Spleen (tissue), 11 donors: ENCODE measurements around the gene SPR. TPM values are rescaled to one million over a fixed set of nuclear protein-coding genes. Genes with fewer than 3 reads are reported as not detected.
A peak's percentile ranks its signal among the peaks of the same experiment; 100 is the strongest.

Experiments used
- DNase-seq: peaks from one replicate; pipeline ENCODE4 v3.0.0-alpha.2; 2020
- H3K27ac ChIP-seq, 8 donors: fragments of 200-600 bp; sonication (generic) in 7 of 8; 1 replicate in 4 of 8; 2 replicates in 4 of 8; pipeline versions ENCODE4 v1.5.0 to v1.8.0; 2016 to 2021; ENCODE audit warnings: inconsistent platforms in 4 of 8, mild to moderate bottlenecking in 4 of 8, moderate library complexity in 1 of 8
- H3K27me3 ChIP-seq, 7 donors: fragments of 200-600 bp; sonication (generic) in 6 of 7; replicated peaks in 1 of 7; 1 replicate in 4 of 7; 2 replicates in 3 of 7; pipeline versions ENCODE4 v1.5.0 to v1.8.0; 2016 to 2021; ENCODE audit warnings: inconsistent platforms in 3 of 7, mild to moderate bottlenecking in 1 of 7
- H3K36me3 ChIP-seq, 6 donors: fragments of 200-600 bp; sonication (generic) in 5 of 6; 1 replicate in 4 of 6; 2 replicates in 2 of 6; pipeline versions ENCODE4 v1.5.0 to v1.8.0; 2016 to 2021; ENCODE audit warnings: inconsistent platforms in 2 of 6
- H3K4me1 ChIP-seq, 6 donors: fragments of 200-600 bp; sonication (generic) in 5 of 6; 1 replicate in 3 of 6; 2 replicates in 3 of 6; pipeline versions ENCODE4 v1.5.0 to v1.8.0; 2016 to 2021; ENCODE audit warnings: inconsistent platforms in 3 of 6
- H3K4me3 ChIP-seq, 8 donors: fragments of 200-600 bp; sonication (generic) in 7 of 8; 1 replicate in 4 of 8; 2 replicates in 4 of 8; pipeline versions ENCODE4 v1.5.0 to v1.8.0; 2016 to 2021; ENCODE audit warnings: inconsistent platforms in 4 of 8, mild to moderate bottlenecking in 4 of 8, moderate library complexity in 2 of 8
- H3K9me3 ChIP-seq, 8 donors: fragments of 200-600 bp; sonication (generic) in 7 of 8; 1 replicate in 4 of 8; 2 replicates in 4 of 8; pipeline versions ENCODE4 v1.5.0 to v1.8.0; 2016 to 2021; ENCODE audit warnings: inconsistent platforms in 4 of 8
- CTCF ChIP-seq, 11 experiments: fragments of 200-600 bp in 7 of 11; fragments of 450-650 bp in 4 of 11; sonication (generic) in 4 of 11; IDR thresholded peaks in 8 of 11; conservative IDR thresholded peaks in 3 of 11; 1 replicate in 7 of 11; 2 replicates in 4 of 11; pipeline versions ENCODE4 v1.4.0 to v1.8.0; 2016 to 2021; ENCODE audit warnings: antibody characterized with exemption in 11 of 11, inconsistent platforms in 4 of 11, mild to moderate bottlenecking in 1 of 11
- POLR2A ChIP-seq, 3 donors: fragments of 450-650 bp; IDR thresholded peaks; one replicate each; pipeline ENCODE4 v1.5.1; 2017; ENCODE audit warnings: antibody characterized with exemption in 3 of 3, mild to moderate bottlenecking in 1 of 3
- POLR2AphosphoS5 ChIP-seq, 3 donors: sonication (generic); formaldehyde crosslinking; IDR thresholded peaks; one replicate each; pipeline ENCODE4 v1.5.1; 2017; ENCODE audit warnings: antibody characterized with exemption in 3 of 3
- WGBS, 5 donors: extraction: QIAGEN DNeasy Blood & Tissue Kit in 3 of 5; methylation state at CpG; one replicate each; pipeline versions ENCODE4 v1.1.5 to v1.1.7; 2013 to 2018; 5-methylcytosine and 5-hydroxymethylcytosine counted together
- intact Hi-C: fragments of 100-400 bp; cut with DNase I; formaldehyde crosslinking; loops from one replicate; pipeline ENCODE4 v1.15.0; 2023; ENCODE audit warnings: low total_unique reads
- polyA plus RNA-seq, 3 donors: library from polyadenylated mRNA; stranded (reverse); fragments of 200-250 nt; gene quantifications; one replicate each; pipeline ENCODE4 v1.2.1, GENCODE V29; 2013
- total RNA-seq, 7 donors: library from RNA; depleted of rRNA in 3 of 7; stranded (reverse); fragments of >200 nt in 3 of 7; fragmentation: NEBNext Ultra II Directional in 4 of 7; extraction: Animal tissue kit (Norgen Biotek cat#: 25700) in 4 of 7; gene quantifications; one replicate each; pipeline versions ENCODE4 v1.1.0 to v1.2.1, GENCODE V29; 2016 to 2021
- donor health status: healthy with polysubstance abuse.
- donor health status: DM: no; HTN: no; CAD: no; lungs with moderate emphysema.
- donor health status: DM: no; HTN: no; CAD: no.
- donor health status: Bipolar disorder and iron deficiency.
- donor health status: healthy.
- donor health status: DM: no; HTN: no; CAD: no.
- donor health status: DM: yes; HTN: yes; CAD: no.

SPR gene
- total and polyA plus RNA-seq, 10 donors, result 3.9 to 22.6 (median 9.8) TPM

GRCh38 chr2:72931280-72931910 is 44.2 kb downstream of the SPR start:
- Histone ChIP-seq H3K4me1 (no peaks in the 10 kb centered on the region), H3K27ac (no peak overlapping the region), H3K4me3 (no peak overlapping the region), H3K36me3 (no peaks in the 10 kb centered on the region), H3K27me3 (peaks cover 0 to 74% (median 26%) of the 10 kb centered on the region in 7 donors), H3K9me3 (no peaks in the 10 kb centered on the region)
- TF ChIP-seq POLR2A (IDR thresholded peaks at IDR 0.05), result no peak
- TF ChIP-seq POLR2AphosphoS5 (IDR thresholded peaks at IDR 0.05), result no peak
- no peak for TF ChIP-seq CTCF (IDR thresholded peaks at IDR 0.05 in 8 of 11, conservative IDR thresholded peaks at IDR 0.05 in 3 of 11)
- intact Hi-C loops, result no loop called here
- WGBS, 5 donors, result 78 to 92% (median 90%) methylated on average over 10 to 14 of the region's 14 CpGs
- peak; percentile 63 for DNase-seq

- Histone ChIP-seq H3K27me3 (peaks cover 0 to 66% (median 18%) of the 10 kb centered on the region in 7 donors), H3K9me3 (no peaks in the 10 kb centered on the region), H3K27ac (no peak overlapping the region), H3K36me3 (no peaks in the 10 kb centered on the region), H3K4me1 (no peaks in the 10 kb centered on the region), H3K4me3 (no peak overlapping the region)
- 30 to 46% (median 39%) methylated on average over 5 of the region's 5 CpGs for WGBS, 5 donors
- TF ChIP-seq CTCF (IDR thresholded peaks at IDR 0.05 in 8 of 11, conservative IDR thresholded peaks at IDR 0.05 in 3 of 11), result no peak
- TF ChIP-seq POLR2AphosphoS5 (IDR thresholded peaks at IDR 0.05), result no peak
- no peak for TF ChIP-seq POLR2A (IDR thresholded peaks at IDR 0.05)
- DNase-seq, result no peak
- intact Hi-C loops, result no loop called here
Observed at GRCh38 chr2:72932045-72932740, 45.0 kb downstream of the SPR start.

GRCh38 chr2:72932805-72933204 is 45.6 kb downstream of the SPR start:
- intact Hi-C loops, result no loop called here
- no peaks in the 10 kb centered on the region for H3K4me1 ChIP-seq
- no peak for DNase-seq
- H3K27ac ChIP-seq, result no peak overlapping the region
- no peak overlapping the region for H3K4me3 ChIP-seq
- peaks cover 0 to 60% (median 12%) of the 10 kb centered on the region in 7 donors for H3K27me3 ChIP-seq
- H3K9me3 ChIP-seq, result no peaks in the 10 kb centered on the region
- 77 to 94% (median 89%) methylated on average over 3 to 4 of the region's 4 CpGs for WGBS, 5 donors
- H3K36me3 ChIP-seq, result no peaks in the 10 kb centered on the region
- TF ChIP-seq CTCF (IDR thresholded peaks at IDR 0.05 in 8 of 11, conservative IDR thresholded peaks at IDR 0.05 in 3 of 11), result no peak
- TF ChIP-seq POLR2AphosphoS5 (IDR thresholded peaks at IDR 0.05), result no peak
- TF ChIP-seq POLR2A (IDR thresholded peaks at IDR 0.05), result no peak

GRCh38 chr2:72933207-72933606 is 46.0 kb downstream of the SPR start:
- Histone ChIP-seq H3K27ac (no peak overlapping the region), H3K4me1 (no peaks in the 10 kb centered on the region), H3K36me3 (no peaks in the 10 kb centered on the region), H3K27me3 (peaks cover 0 to 56% (median 12%) of the 10 kb centered on the region in 7 donors), H3K4me3 (no peak overlapping the region), H3K9me3 (no peaks in the 10 kb centered on the region)
- no peak for DNase-seq
- WGBS, 5 donors, result 83 to 90% (median 87%) methylated on average over 5 of the region's 5 CpGs
- intact Hi-C loops, result no loop called here
- no peak for TF ChIP-seq CTCF (IDR thresholded peaks at IDR 0.05 in 8 of 11, conservative IDR thresholded peaks at IDR 0.05 in 3 of 11)
